ENCODE measurements around the gene ROBO1. TPM values are rescaled to one million over a fixed set of nuclear protein-coding genes. Genes with fewer than 3 reads are reported as not detected.

Gene ROBO1
- total and polyA plus RNA-seq, 2 of the 8 experiments (the other 6 are each of a cell fraction or from before 2014, with no cell fraction given) = 51.4 to 91.0 TPM

GRCh38 chr3:79040701-79041100 lies 727.1 kb downstream of the ROBO1 start:
- H3K9me3 ChIP-seq (ENCODE audit: insufficient read depth in 2 of 2, low read depth in 1 of 2, low read length in 1 of 2) = no peaks in the 10 kb centered on the region
- no peak for FAIRE-seq
- H4K91ac ChIP-seq (replicated peaks; ENCODE audit: insufficient read length, low read length) = no peak overlapping the region
- no peak overlapping the region for H4K5ac ChIP-seq (ENCODE audit: insufficient read length, low read depth, low read length)
- no peak overlapping the region for H2AK5ac ChIP-seq (ENCODE audit: low read depth, low read length)
- no peaks in the 10 kb centered on the region for H3K79me2 ChIP-seq (ENCODE audit: control insufficient read depth in 1 of 2, insufficient read depth in 2 of 2, low read length in 2 of 2)
- DNase-seq (ENCODE audit: low read depth in 1 of 2, low spot score in 2 of 2) = no peak
- no peak overlapping the region for H3K27ac ChIP-seq (ENCODE audit: low read depth, low read length)
- H3K23me2 ChIP-seq (ENCODE audit: low read depth, low read length) = no peaks in the 10 kb centered on the region
- no peak overlapping the region for H3K18ac ChIP-seq (ENCODE audit: extremely low read depth, low read length)
- H3K4me3 ChIP-seq (ENCODE audit: extremely low read depth in 1 of 4, insufficient read depth in 2 of 4, low read depth in 3 of 4, low read length in 4 of 4) = no peak overlapping the region
- WGBS, 2 experiments (ENCODE audit: extremely low coverage in 1 of 2, insufficient coverage in 1 of 2, insufficient read length in 1 of 2, insufficient replicate concordance in 2 of 2, low coverage in 1 of 2, low lambda C conversion rate in 2 of 2, missing lambda C conversion rate in 1 of 2) = 87% methylated on average over 3 of the region's 3 CpGs; no CpG with 5 or more reads in 1 of the 2 experiments
- H2BK120ac ChIP-seq (replicated peaks; ENCODE audit: low read depth, low read length) = no peak overlapping the region
- no peaks in the 10 kb centered on the region for H3K36me3 ChIP-seq (ENCODE audit: control insufficient read depth in 2 of 4, insufficient read depth in 4 of 4, low read length in 3 of 4)
- no peaks in the 10 kb centered on the region for H3K79me1 ChIP-seq (ENCODE audit: low read depth, low read length)
- H2AFZ ChIP-seq (ENCODE audit: low read length) = 0 out of 2 replicates have a peak overlapping the region, but pooled peaks have one; percentile 41
- no peak overlapping the region for H3K4me2 ChIP-seq (ENCODE audit: insufficient read depth in 1 of 2, low read depth in 2 of 2, low read length in 2 of 2)
- no peak overlapping the region for H3K14ac ChIP-seq (ENCODE audit: insufficient read length)
- H3K27me3 ChIP-seq (replicated peaks in 1 of 4; ENCODE audit: control insufficient read depth in 3 of 4, extremely low read depth in 1 of 4, insufficient read depth in 3 of 4, low read length in 3 of 4) = no peaks in the 10 kb centered on the region
- no peak overlapping the region for H3K56ac ChIP-seq (replicated peaks; ENCODE audit: insufficient read length, low read depth, low read length)
- no peak overlapping the region for H2BK15ac ChIP-seq (ENCODE audit: low read length)
- no peak overlapping the region for H3K4ac ChIP-seq (replicated peaks; ENCODE audit: insufficient read length, low read depth, low read length)
- no peak overlapping the region for H2BK5ac ChIP-seq (ENCODE audit: low read depth, low read length)
- no peak overlapping the region for H4K8ac ChIP-seq (ENCODE audit: extremely low read depth, insufficient read depth, low read length)
- ChIA-PET POLR2A (ENCODE audit: partially characterized antibody) (no interaction called here), CTCF (ENCODE audit: partially characterized antibody) (interaction anchor here (1.0 kb wide), 1 partner anchor 10 kb away, joined by 3 read pairs; no protein-coding TSS in a partner anchor)
- no peaks in the 10 kb centered on the region for H4K20me1 ChIP-seq (replicated peaks in 1 of 2; ENCODE audit: control insufficient read depth in 1 of 2, insufficient read depth in 2 of 2, low read length in 2 of 2)
- no peak overlapping the region for H3K23ac ChIP-seq (ENCODE audit: insufficient read length)
- no peak overlapping the region for H3K9ac ChIP-seq (replicated peaks in 1 of 4; ENCODE audit: extremely low read depth in 1 of 4, low read depth in 3 of 4, low read length in 3 of 4)
- H3K4me1 ChIP-seq (replicated peaks in 1 of 4; ENCODE audit: control insufficient read depth in 3 of 4, insufficient read depth in 4 of 4, low read length in 3 of 4) = no peaks in the 10 kb centered on the region
- no peak overlapping the region for H2BK12ac ChIP-seq (ENCODE audit: low read depth, low read length)
- H2BK20ac ChIP-seq (ENCODE audit: low read length) = no peak overlapping the region
- no peak for TF ChIP-seq CTCF (IDR thresholded peaks at IDR 0.05; ENCODE audit: control extremely low read depth in 1 of 3, insufficient read depth in 1 of 3, low read depth in 1 of 3, low read length in 3 of 3)
- no peak for TF ChIP-seq HDAC2 (IDR thresholded peaks at IDR 0.05; ENCODE audit: borderline replicate concordance in 1 of 2, low read depth in 2 of 2, low read length in 2 of 2)
- no peak for TF ChIP-seq CBX5 (IDR thresholded peaks at IDR 0.05; ENCODE audit: low read depth, low read length)
- no peak for TF ChIP-seq CEBPB (IDR thresholded peaks at IDR 0.05; ENCODE audit: low read depth, low read length)
- no peak for TF ChIP-seq BCL11A (IDR thresholded peaks at IDR 0.05; ENCODE audit: low read depth in 2 of 2, low read length in 2 of 2)
- no peak for TF ChIP-seq SIN3A (conservative IDR thresholded peaks at IDR 0.05 in 1 of 2, IDR thresholded peaks at IDR 0.05 in 1 of 2; ENCODE audit: low read depth in 1 of 2, low read length in 2 of 2)
- TF ChIP-seq ASH2L (IDR thresholded peaks at IDR 0.05; ENCODE audit: low read length) = no peak
- TF ChIP-seq KDM5A (IDR thresholded peaks at IDR 0.05; ENCODE audit: low read length) = no peak
- TF ChIP-seq YY1 (IDR thresholded peaks at IDR 0.05; ENCODE audit: low read depth, low read length) = no peak
- TF ChIP-seq CHD2 (IDR thresholded peaks at IDR 0.05; ENCODE audit: low read length) = no peak
- no peak for TF ChIP-seq NRF1 (IDR thresholded peaks at IDR 0.05; ENCODE audit: low read depth, low read length)
- TF ChIP-seq BRCA1 (IDR thresholded peaks at IDR 0.05; ENCODE audit: low read depth, low read length) = no peak
- TF ChIP-seq BACH1 (IDR thresholded peaks at IDR 0.05; ENCODE audit: low read length) = no peak
